ENCODE results near the gene ABCC5. TPM values are rescaled to one million over a fixed set of nuclear protein-coding genes. Genes with fewer than 3 reads are reported as not detected.
A peak's percentile ranks its signal among the peaks of the same experiment; 100 is the strongest.

ABCC5 gene
- total and polyA plus RNA-seq, 12 donors: 12.1 to 89.6 (median 40.9) TPM

- Histone ChIP-seq H3K9me3 (no peaks in the 10 kb centered on the region), H3K4me3 (no peak overlapping the region), H3K4me1 (peaks cover 0 to 81% (median 51%) of the 10 kb centered on the region in 9 donors), H3K36me3 (peaks cover 0 to 27% (median 4%) of the 10 kb centered on the region in 9 donors), H3K27me3 (no peaks in the 10 kb centered on the region), H3K27ac (peak overlapping the region in 7 of 10 donors; percentile 34 to 67 (median 54))
- 69 to 73% methylated on average over 5 of the region's 5 CpGs for WGBS, 2 donors
- DNase-seq (no peak), ATAC-seq (no peak)
- TF ChIP-seq, protein P1, sequence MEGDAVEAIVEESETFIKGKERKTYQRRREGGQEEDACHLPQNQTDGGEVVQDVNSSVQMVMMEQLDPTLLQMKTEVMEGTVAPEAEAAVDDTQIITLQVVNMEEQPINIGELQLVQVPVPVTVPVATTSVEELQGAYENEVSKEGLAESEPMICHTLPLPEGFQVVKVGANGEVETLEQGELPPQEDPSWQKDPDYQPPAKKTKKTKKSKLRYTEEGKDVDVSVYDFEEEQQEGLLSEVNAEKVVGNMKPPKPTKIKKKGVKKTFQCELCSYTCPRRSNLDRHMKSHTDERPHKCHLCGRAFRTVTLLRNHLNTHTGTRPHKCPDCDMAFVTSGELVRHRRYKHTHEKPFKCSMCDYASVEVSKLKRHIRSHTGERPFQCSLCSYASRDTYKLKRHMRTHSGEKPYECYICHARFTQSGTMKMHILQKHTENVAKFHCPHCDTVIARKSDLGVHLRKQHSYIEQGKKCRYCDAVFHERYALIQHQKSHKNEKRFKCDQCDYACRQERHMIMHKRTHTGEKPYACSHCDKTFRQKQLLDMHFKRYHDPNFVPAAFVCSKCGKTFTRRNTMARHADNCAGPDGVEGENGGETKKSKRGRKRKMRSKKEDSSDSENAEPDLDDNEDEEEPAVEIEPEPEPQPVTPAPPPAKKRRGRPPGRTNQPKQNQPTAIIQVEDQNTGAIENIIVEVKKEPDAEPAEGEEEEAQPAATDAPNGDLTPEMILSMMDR (IDR thresholded peaks at IDR 0.05): no peak
- intact Hi-C loops (cut with DNase I): loop anchor here in 1 of 10 donors (10.0 kb wide), 1 partner anchor 109 kb away; no protein-coding TSS in a partner anchor
Measured at GRCh38 chr3:184003187-184003967, 14.3 kb downstream of the ABCC5 start.

- H3K27ac ChIP-seq: peak overlapping the region in 8 of 10 donors; percentile 34 to 67 (median 49)
- peaks cover 0 to 21% (median 4%) of the 10 kb centered on the region in 9 donors for H3K36me3 ChIP-seq
- intact Hi-C loops (cut with DNase I): loop anchor here in 1 of 10 donors (10.0 kb wide), 1 partner anchor 108 kb away; no protein-coding TSS in a partner anchor
- H3K4me3 ChIP-seq: no peak overlapping the region
- no peaks in the 10 kb centered on the region for H3K9me3 ChIP-seq
- peaks cover 0 to 74% (median 51%) of the 10 kb centered on the region in 9 donors for H3K4me1 ChIP-seq
- ATAC-seq: peak; percentile 55 to 89 (median 76)
- TF ChIP-seq, protein P1 (IDR thresholded peaks at IDR 0.05): peak in 3 of 9 donors; percentile 15 to 21 (median 21)
- 61 to 68% methylated on average over 11 of the region's 11 CpGs for WGBS, 2 donors
- DNase-seq: peak in 1 of 2 donors; percentile 43
- H3K27me3 ChIP-seq: no peaks in the 10 kb centered on the region
Measured at GRCh38 chr3:184002469-184002868, 15.2 kb downstream of the ABCC5 start.

- TF ChIP-seq, protein P1 (IDR thresholded peaks at IDR 0.05): no peak
- intact Hi-C loops (cut with DNase I): loop anchor here in 1 of 10 donors (10.0 kb wide), 1 partner anchor 107 kb away; no protein-coding TSS in a partner anchor
- Histone ChIP-seq H3K27me3 (no peaks in the 10 kb centered on the region), H3K4me3 (no peak overlapping the region), H3K36me3 (peaks cover 0 to 21% (median 4%) of the 10 kb centered on the region in 9 donors), H3K4me1 (peaks cover 0 to 67% (median 55%) of the 10 kb centered on the region in 9 donors), H3K9me3 (no peaks in the 10 kb centered on the region), H3K27ac (peak overlapping the region in 6 of 10 donors; percentile 27 to 67 (median 40))
- ATAC-seq (no peak), DNase-seq (no peak)
- 62 to 74% methylated on average over 3 of the region's 3 CpGs for WGBS, 2 donors
Measured at GRCh38 chr3:184001761-184002160, 15.9 kb downstream of the ABCC5 start.

GRCh38 chr3:183991403-183991802 lies 26.3 kb downstream of the ABCC5 start:
- no peaks in the 10 kb centered on the region for H3K9me3 ChIP-seq
- peaks cover 0 to 50% (median 26%) of the 10 kb centered on the region in 9 donors for H3K36me3 ChIP-seq
- no peak overlapping the region for H3K27ac ChIP-seq
- no peak for DNase-seq
- H3K4me3 ChIP-seq: no peak overlapping the region
- peaks cover 0 to 6% (median 0%) of the 10 kb centered on the region in 9 donors for H3K4me1 ChIP-seq
- WGBS, 2 donors: 82 to 83% methylated on average over 5 of the region's 5 CpGs
- ATAC-seq: no peak
- no peaks in the 10 kb centered on the region for H3K27me3 ChIP-seq
- TF ChIP-seq, protein P1 (IDR thresholded peaks at IDR 0.05): no peak
- intact Hi-C loops (cut with DNase I): no loop called here
